Neural cell (in vitro differentiated cells): ENCODE data around the gene SALL3. TPM values are rescaled to one million over a fixed set of nuclear protein-coding genes. Genes with fewer than 3 reads are reported as not detected.

Experiments used
- H2AFZ ChIP-seq: fragments of 200-600, 300-800 bp; sonication (generic), shearing (Covaris generic); 2 replicates; pipeline ENCODE4 v1.6.0; 2014; ENCODE audit warnings: low read depth, mild to moderate bottlenecking, antibody characterized with exemption, low read length, moderate library complexity
- H3F3A ChIP-seq: fragments of 200-600 bp; shearing (Covaris generic); 2 replicates; pipeline ENCODE4 v1.6.1; 2016; ENCODE audit warnings: mild to moderate bottlenecking, moderate library complexity, mixed read lengths, antibody characterized with exemption, low read length; ENCODE audit not compliant: insufficient read depth, poor library complexity, severe bottlenecking
- H3K27ac ChIP-seq: fragments of 200-600, 300-800 bp; sonication (generic), shearing (Covaris generic); 2 replicates; pipeline ENCODE4 v1.5.1; 2014; ENCODE audit warnings: mild to moderate bottlenecking, low read length, moderate library complexity
- H3K27me3 ChIP-seq: fragments of 300-800, 200-600 bp; sonication (generic), shearing (Covaris generic); 2 replicates; pipeline ENCODE4 v1.6.0; 2014; ENCODE audit warnings: mild to moderate bottlenecking, low read depth, low read length, moderate library complexity; ENCODE audit not compliant: insufficient read depth
- H3K36me3 ChIP-seq: fragments of 300-800, 200-600 bp; sonication (generic), shearing (Covaris generic); 2 replicates; pipeline ENCODE4 v1.5.1; 2014; ENCODE audit warnings: mild to moderate bottlenecking, antibody characterized with exemption, low read length, moderate library complexity; ENCODE audit not compliant: insufficient read depth
- H3K4me2 ChIP-seq: fragments of 300-800, 200-600 bp; sonication (generic), shearing (Covaris generic); 2 replicates; pipeline ENCODE4 v1.6.0; 2014; ENCODE audit warnings: mild to moderate bottlenecking, low read length
- H3K4me3 ChIP-seq: fragments of 300-800, 200-600 bp; sonication (generic), shearing (Covaris generic); 2 replicates; pipeline ENCODE4 v1.5.1; 2014; ENCODE audit warnings: mild to moderate bottlenecking, low read length, moderate library complexity
- H3K79me2 ChIP-seq: fragments of 200-600 bp; shearing (Covaris generic); replicated peaks from 2 replicates; pipeline ENCODE4 v1.6.0; 2014; ENCODE audit warnings: mild to moderate bottlenecking, low read length, moderate library complexity; ENCODE audit not compliant: insufficient read depth
- H3K9ac ChIP-seq: fragments of 300-800, 200-600 bp; sonication (generic), shearing (Covaris generic); 2 replicates; pipeline ENCODE4 v1.6.1; 2016; ENCODE audit warnings: mild to moderate bottlenecking, low read length, mixed read lengths
- H3K9me2 ChIP-seq: fragments of 200-600 bp; shearing (Covaris generic); 2 replicates; pipeline ENCODE4 v1.6.1; 2016; ENCODE audit warnings: mild to moderate bottlenecking, low read length, mixed read lengths; ENCODE audit not compliant: insufficient read depth
- H3K9me3 ChIP-seq: fragments of 200-600, 300-800 bp; sonication (generic), shearing (Covaris generic); 2 replicates; pipeline ENCODE4 v1.6.1; 2016; ENCODE audit warnings: mild to moderate bottlenecking, mixed run types, low read length, moderate library complexity, mixed read lengths
- H4K20me1 ChIP-seq: fragments of 200-600 bp; shearing (Covaris generic); 2 replicates; pipeline ENCODE4 v1.6.1; 2016; ENCODE audit warnings: mild to moderate bottlenecking, mixed run types; ENCODE audit not compliant: insufficient read depth
- CTCF ChIP-seq: fragments of 450-650 bp; IDR thresholded peaks from 2 replicates; pipeline ENCODE4 v1.5.1; 2014; ENCODE audit warnings: antibody characterized with exemption, mild to moderate bottlenecking, moderate library complexity; ENCODE audit not compliant: poor library complexity, severe bottlenecking
- EP300 ChIP-seq: fragments of 450-650 bp; conservative IDR thresholded peaks from 2 replicates; pipeline ENCODE4 v1.6.1; 2014; ENCODE audit warnings: antibody characterized with exemption, mild to moderate bottlenecking, moderate library complexity; ENCODE audit not compliant: poor library complexity, severe bottlenecking
- EZH2 ChIP-seq: fragments of 200-600, 300-800 bp; shearing (Covaris generic), sonication (generic); IDR thresholded peaks from 2 replicates; pipeline ENCODE4 v1.6.1; 2014; ENCODE audit warnings: antibody characterized with exemption, low read length, borderline replicate concordance, mild to moderate bottlenecking; ENCODE audit not compliant: insufficient read depth, poor library complexity, severe bottlenecking
- MXI1 ChIP-seq: fragments of 450-650 bp; conservative IDR thresholded peaks from 2 replicates; pipeline ENCODE4 v1.6.1; 2014; ENCODE audit warnings: antibody characterized with exemption, mild to moderate bottlenecking; ENCODE audit not compliant: poor library complexity, severe bottlenecking
- POLR2AphosphoS5 ChIP-seq: IDR thresholded peaks from 2 replicates; pipeline ENCODE4 v1.6.1; 2012
- RAD21 ChIP-seq: fragments of 450-650 bp; conservative IDR thresholded peaks from 2 replicates; pipeline ENCODE4 v1.6.1; 2014; ENCODE audit warnings: antibody characterized with exemption, mild to moderate bottlenecking, moderate library complexity
- REST ChIP-seq: IDR thresholded peaks from 2 replicates; pipeline ENCODE4 v1.6.1; 2012; ENCODE audit warnings: borderline replicate concordance
- SMC3 ChIP-seq: fragments of 450-650 bp; conservative IDR thresholded peaks from 2 replicates; pipeline ENCODE4 v1.6.1; 2014; ENCODE audit warnings: antibody characterized with exemption, mild to moderate bottlenecking, moderate library complexity; ENCODE audit not compliant: poor library complexity
- TAF1 ChIP-seq: IDR thresholded peaks from 2 replicates; pipeline ENCODE4 v1.6.1; 2012; ENCODE audit warnings: low read depth
- polyA plus RNA-seq: library from polyadenylated mRNA; depleted of rRNA; stranded (reverse); fragments of >200 nt; gene quantifications from 2 replicates; pipeline ENCODE4 v1.2.3, GENCODE V29; 2014

SALL3 gene
- polyA plus RNA-seq, 1 donor from 2014 or later = 0.16 TPM

- TF ChIP-seq RAD21 = no peak
- no peak for TF ChIP-seq REST
- TF ChIP-seq TAF1 = no peak
- no peak for TF ChIP-seq SMC3
- H3K36me3 ChIP-seq = no peaks in the 10 kb centered on the region
- H3K27me3 ChIP-seq = no peaks in the 10 kb centered on the region
- H3F3A ChIP-seq = no peaks in the 10 kb centered on the region
- no peak overlapping the region for H3K27ac ChIP-seq
- H3K9ac ChIP-seq = no peak overlapping the region
- no peaks in the 10 kb centered on the region for H3K9me2 ChIP-seq
- H4K20me1 ChIP-seq = no peaks in the 10 kb centered on the region
- H2AFZ ChIP-seq = no peak overlapping the region
- H3K4me3 ChIP-seq = no peak overlapping the region
- no peak overlapping the region for H3K4me2 ChIP-seq
- H3K79me2 ChIP-seq = no peaks in the 10 kb centered on the region
- H3K9me3 ChIP-seq = no peaks in the 10 kb centered on the region
These were observed 42.5 kb upstream of the SALL3 start for GRCh38 chr18:78937166-78937565.

- Histone ChIP-seq H3F3A (no peaks in the 10 kb centered on the region), H2AFZ (no peak overlapping the region), H3K4me3 (no peak overlapping the region), H3K9me2 (no peaks in the 10 kb centered on the region), H3K27me3 (no peaks in the 10 kb centered on the region), H3K9ac (no peak overlapping the region), H4K20me1 (no peaks in the 10 kb centered on the region), H3K27ac (no peak overlapping the region), H3K79me2 (no peaks in the 10 kb centered on the region), H3K9me3 (no peaks in the 10 kb centered on the region), H3K36me3 (no peaks in the 10 kb centered on the region), H3K4me2 (no peak overlapping the region)
- TF ChIP-seq RAD21 (no peak), TAF1 (no peak), CTCF (no peak), POLR2AphosphoS5 (no peak), MXI1 (no peak), SMC3 (no peak), EP300 (no peak), EZH2 (no peak), REST (no peak)
These were observed 40.5 kb upstream of the SALL3 start for GRCh38 chr18:78939105-78939504.
